H9 (cell line): Measurements from ENCODE around the gene CRPPA. TPM values are rescaled to one million over a fixed set of nuclear protein-coding genes. Genes with fewer than 3 reads are reported as not detected.
A peak's percentile ranks its signal among the peaks of the same experiment; 100 is the strongest.

Source experiments
- DNase-seq: peaks from one replicate; pipeline ENCODE4 v3.0.0-alpha.2; 2017
- H2AFZ ChIP-seq: one replicate; pipeline ENCODE4 v1.6.1; 2013; ENCODE audit warnings: mild to moderate bottlenecking, low read length, control low read depth, moderate library complexity
- H2AK5ac ChIP-seq: 2 replicates; pipeline ENCODE4 v1.6.1; 2013; ENCODE audit warnings: low read length, control low read depth, mixed read lengths; ENCODE audit not compliant: insufficient read length
- H2BK120ac ChIP-seq: one replicate; pipeline ENCODE4 v1.6.1; 2013; ENCODE audit warnings: low read depth, mild to moderate bottlenecking, low read length, control low read depth, inconsistent platforms; ENCODE audit not compliant: poor library complexity, severe bottlenecking
- H2BK12ac ChIP-seq: 2 replicates; pipeline ENCODE4 v1.6.1; 2013; ENCODE audit warnings: low read length, control low read depth, mixed read lengths, low read depth; ENCODE audit not compliant: insufficient read length
- H2BK15ac ChIP-seq: 2 replicates; pipeline ENCODE4 v1.6.1; 2013; ENCODE audit warnings: low read depth, low read length, control low read depth
- H2BK20ac ChIP-seq: one replicate; pipeline ENCODE4 v1.6.1; 2013; ENCODE audit warnings: low read depth, mild to moderate bottlenecking, low read length, control low read depth, inconsistent platforms; ENCODE audit not compliant: poor library complexity, severe bottlenecking
- H2BK5ac ChIP-seq: 2 replicates; pipeline ENCODE4 v1.6.1; 2013; ENCODE audit warnings: low read length, control low read depth, mixed read lengths; ENCODE audit not compliant: insufficient read length
- H3K14ac ChIP-seq: 2 replicates; pipeline ENCODE4 v1.6.1; 2013; ENCODE audit warnings: low read length, control low read depth; ENCODE audit not compliant: insufficient read depth
- H3K18ac ChIP-seq: 2 replicates; pipeline ENCODE4 v1.6.1; 2013; ENCODE audit warnings: low read depth, mild to moderate bottlenecking, mixed read lengths, low read length, control low read depth; ENCODE audit not compliant: insufficient read length
- H3K23ac ChIP-seq: 2 replicates; pipeline ENCODE4 v1.6.1; 2013; ENCODE audit warnings: low read length, control low read depth, mixed read lengths, low read depth; ENCODE audit not compliant: insufficient read length
- H3K23me2 ChIP-seq: 2 replicates; pipeline ENCODE4 v1.6.1; 2013; ENCODE audit warnings: low read depth, mild to moderate bottlenecking, mixed read lengths, low read length, control low read depth; ENCODE audit not compliant: insufficient read length, poor library complexity, severe bottlenecking
- H3K27ac ChIP-seq: 2 replicates; pipeline ENCODE4 v1.5.1; 2013; ENCODE audit warnings: low read length, control low read depth, mixed read lengths, low read depth; ENCODE audit not compliant: insufficient read length
- H3K27me3 ChIP-seq: 2 replicates; pipeline ENCODE4 v1.6.1; 2013; ENCODE audit warnings: low read length, control low read depth, inconsistent platforms; ENCODE audit not compliant: insufficient read depth
- H3K4ac ChIP-seq: 2 replicates; pipeline ENCODE4 v1.6.1; 2013; ENCODE audit warnings: low read depth, mild to moderate bottlenecking, control low read depth, inconsistent platforms, low read length, moderate library complexity
- H3K4me1 ChIP-seq: 2 replicates; pipeline ENCODE4 v1.6.1; 2013; ENCODE audit warnings: low read length, control low read depth, inconsistent platforms; ENCODE audit not compliant: insufficient read depth
- H3K4me2 ChIP-seq: 2 replicates; pipeline ENCODE4 v1.6.1; 2013; ENCODE audit warnings: low read length, control low read depth, mixed read lengths; ENCODE audit not compliant: insufficient read length, insufficient read depth
- H3K56ac ChIP-seq: 2 replicates; pipeline ENCODE4 v1.6.1; 2013; ENCODE audit warnings: low read depth, mild to moderate bottlenecking, mixed read lengths, low read length, control low read depth; ENCODE audit not compliant: insufficient read length
- H3K79me1 ChIP-seq: 2 replicates; pipeline ENCODE4 v1.6.1; 2013; ENCODE audit warnings: low read depth, mild to moderate bottlenecking, moderate library complexity, low read length, control low read depth, inconsistent platforms; ENCODE audit not compliant: insufficient read depth, poor library complexity, severe bottlenecking
- H3K79me2 ChIP-seq: 2 replicates; pipeline ENCODE4 v1.6.1; 2013; ENCODE audit warnings: low read length, control low read depth, inconsistent platforms; ENCODE audit not compliant: insufficient read depth
- H3K9ac ChIP-seq: 2 replicates; pipeline ENCODE4 v1.6.1; 2013; ENCODE audit warnings: low read length, control low read depth, mixed read lengths; ENCODE audit not compliant: insufficient read length; ENCODE audit errors: extremely low read depth
- H3K9me3 ChIP-seq: one replicate; pipeline ENCODE4 v1.6.1; 2013; ENCODE audit warnings: low read depth, low read length, inconsistent platforms; ENCODE audit not compliant: control insufficient read depth
- H3T11ph ChIP-seq: one replicate; pipeline ENCODE4 v1.6.1; 2013; ENCODE audit warnings: mild to moderate bottlenecking, low read length, control low read depth, inconsistent platforms
- H4K20me1 ChIP-seq: one replicate; pipeline ENCODE4 v1.6.1; 2013; ENCODE audit not compliant: control insufficient read depth, insufficient read length, insufficient read depth
- H4K5ac ChIP-seq: 2 replicates; pipeline ENCODE4 v1.6.1; 2013; ENCODE audit warnings: low read depth, mild to moderate bottlenecking, mixed read lengths, low read length, control low read depth; ENCODE audit not compliant: insufficient read length
- H4K8ac ChIP-seq: replicated peaks from 2 replicates; pipeline ENCODE4 v1.6.1; 2013; ENCODE audit warnings: low read length, control low read depth, mixed read lengths, low read depth; ENCODE audit not compliant: insufficient read length
- H4K91ac ChIP-seq: 2 replicates; pipeline ENCODE4 v1.6.1; 2013; ENCODE audit warnings: low read depth, mild to moderate bottlenecking, moderate library complexity, mixed read lengths, low read length, control low read depth; ENCODE audit not compliant: insufficient read length
- H3K27ac Mint-ChIP-seq, 3 experiments: 2 replicates in 2 of 3; 3 replicates in 1 of 3; pipeline ENCODE4 v1.8.0; 2020 to 2021; ENCODE audit warnings: mixed read lengths in 3 of 3, mild to moderate bottlenecking in 1 of 3, moderate library complexity in 1 of 3
- H3K27me3 Mint-ChIP-seq: 2 replicates; pipeline ENCODE4 v1.8.0; 2021; ENCODE audit warnings: low read depth, mild to moderate bottlenecking, moderate library complexity, mixed read lengths
- H3K36me3 Mint-ChIP-seq, 3 experiments: 2 replicates in 2 of 3; 3 replicates in 1 of 3; pipeline ENCODE4 v1.8.0; 2020 to 2021; ENCODE audit warnings: low read depth in 3 of 3, mixed read lengths in 3 of 3; ENCODE audit not compliant: insufficient read depth in 1 of 3
- H3K4me1 Mint-ChIP-seq, 2 experiments: 2 replicates each; pipeline ENCODE4 v1.8.0; 2020; ENCODE audit warnings: mixed read lengths in 2 of 2
- H3K4me3 Mint-ChIP-seq, 2 experiments: 2 replicates in 1 of 2; 3 replicates in 1 of 2; pipeline ENCODE4 v1.8.0; 2020 to 2021; ENCODE audit warnings: mild to moderate bottlenecking in 2 of 2, mixed read lengths in 2 of 2, moderate library complexity in 1 of 2
- H3K9me3 Mint-ChIP-seq, 2 experiments: 2 replicates in 1 of 2; 3 replicates in 1 of 2; pipeline ENCODE4 v1.8.0; 2020; ENCODE audit warnings: mild to moderate bottlenecking in 2 of 2, mixed read lengths in 2 of 2, moderate library complexity in 1 of 2
- CTCF ChIP-seq: fragments of 200-600 bp; sonication (generic); conservative IDR thresholded peaks from 3 replicates; pipeline ENCODE4 v1.8.0; 2021; ENCODE audit warnings: antibody characterized with exemption, mild to moderate bottlenecking
- WGBS: extraction: QIAGEN DNeasy Blood & Tissue Kit; methylation state at CpG from one replicate; pipeline ENCODE4 v1.1.7; 2013; ENCODE audit warnings: missing lambda C conversion rate, low lambda C conversion rate, mixed read lengths; ENCODE audit not compliant: insufficient read length; ENCODE audit errors: extremely low coverage; 5-methylcytosine and 5-hydroxymethylcytosine counted together
- total RNA-seq: library from RNA; stranded (reverse); gene quantifications from 2 replicates; pipeline ENCODE4 v1.2.1, GENCODE V29; 2021

Gene CRPPA
- total RNA-seq, 1 experiment from 2014 or later, result 1.9 TPM

GRCh38 chr7:16422103-16422435, 731 bp upstream of the CRPPA start:
- H3K79me1 ChIP-seq, result no peaks in the 10 kb centered on the region
- no peaks in the 10 kb centered on the region for H3K79me2 ChIP-seq
- no peak overlapping the region for H3K18ac ChIP-seq
- H4K5ac ChIP-seq, result no peak overlapping the region
- H2BK5ac ChIP-seq, result no peak overlapping the region
- Mint-ChIP-seq H3K4me3 (peak overlapping the region; percentile 61 to 72; a peak in 4 of 5 replicates), H3K27me3 (peaks cover 26% of the 10 kb centered on the region), H3K4me1 (peaks cover 17 to 19% of the 10 kb centered on the region in 2 experiments), H3K36me3 (no peaks in the 10 kb centered on the region), H3K9me3 (no peaks in the 10 kb centered on the region), H3K27ac (no peak overlapping the region)
- no peak overlapping the region for H2BK12ac ChIP-seq
- no peak for DNase-seq
- no peak overlapping the region for H2AFZ ChIP-seq
- no peak overlapping the region for H3T11ph ChIP-seq
- no peak overlapping the region for H2BK15ac ChIP-seq
- H3K23ac ChIP-seq, result no peak overlapping the region
- H4K20me1 ChIP-seq, result no peaks in the 10 kb centered on the region
- no peaks in the 10 kb centered on the region for H3K9me3 ChIP-seq
- H2BK20ac ChIP-seq, result no peak overlapping the region
- no peak overlapping the region for H3K9ac ChIP-seq
- no CpG with 5 or more reads among the region's 1 CpG for WGBS
- no peak overlapping the region for H4K8ac ChIP-seq
- H3K27me3 ChIP-seq, result no peaks in the 10 kb centered on the region
- H3K4me2 ChIP-seq, result peak overlapping the region; percentile 79
- TF ChIP-seq CTCF, result no peak
- no peak overlapping the region for H2BK120ac ChIP-seq
- H4K91ac ChIP-seq, result no peak overlapping the region
- H3K23me2 ChIP-seq, result peaks cover 9% of the 10 kb centered on the region
- no peak overlapping the region for H3K56ac ChIP-seq
- H3K14ac ChIP-seq, result no peak overlapping the region
- no peak overlapping the region for H3K27ac ChIP-seq
- H3K4ac ChIP-seq, result no peak overlapping the region
- no peaks in the 10 kb centered on the region for H3K4me1 ChIP-seq
- H2AK5ac ChIP-seq, result no peak overlapping the region
